ENCODE results near the gene COG5.

DNA sequence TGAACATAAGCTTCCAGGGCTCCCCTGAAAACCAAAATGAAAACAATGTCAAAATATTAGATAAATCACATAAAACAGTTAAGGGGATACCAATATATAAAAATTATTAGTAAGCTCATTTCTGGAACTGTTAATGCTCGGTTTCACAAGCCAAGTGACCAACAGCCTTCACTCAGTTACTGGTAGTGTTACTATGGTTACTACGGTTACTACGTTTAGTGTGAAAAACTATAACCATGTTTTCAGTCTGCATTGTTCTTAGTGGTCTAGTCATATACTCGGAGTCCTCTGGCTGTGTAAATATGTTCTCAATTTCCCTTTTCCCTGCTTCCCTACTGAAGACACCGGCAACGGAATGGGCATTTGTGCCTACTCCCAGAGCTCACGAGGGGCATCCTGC, 360.1 kb downstream of the COG5 start:
- TF ChIP-seq, protein P1, sequence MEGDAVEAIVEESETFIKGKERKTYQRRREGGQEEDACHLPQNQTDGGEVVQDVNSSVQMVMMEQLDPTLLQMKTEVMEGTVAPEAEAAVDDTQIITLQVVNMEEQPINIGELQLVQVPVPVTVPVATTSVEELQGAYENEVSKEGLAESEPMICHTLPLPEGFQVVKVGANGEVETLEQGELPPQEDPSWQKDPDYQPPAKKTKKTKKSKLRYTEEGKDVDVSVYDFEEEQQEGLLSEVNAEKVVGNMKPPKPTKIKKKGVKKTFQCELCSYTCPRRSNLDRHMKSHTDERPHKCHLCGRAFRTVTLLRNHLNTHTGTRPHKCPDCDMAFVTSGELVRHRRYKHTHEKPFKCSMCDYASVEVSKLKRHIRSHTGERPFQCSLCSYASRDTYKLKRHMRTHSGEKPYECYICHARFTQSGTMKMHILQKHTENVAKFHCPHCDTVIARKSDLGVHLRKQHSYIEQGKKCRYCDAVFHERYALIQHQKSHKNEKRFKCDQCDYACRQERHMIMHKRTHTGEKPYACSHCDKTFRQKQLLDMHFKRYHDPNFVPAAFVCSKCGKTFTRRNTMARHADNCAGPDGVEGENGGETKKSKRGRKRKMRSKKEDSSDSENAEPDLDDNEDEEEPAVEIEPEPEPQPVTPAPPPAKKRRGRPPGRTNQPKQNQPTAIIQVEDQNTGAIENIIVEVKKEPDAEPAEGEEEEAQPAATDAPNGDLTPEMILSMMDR (IDR thresholded peaks at IDR 0.05): no peak
- TF ChIP-seq POLR2AphosphoS5 (IDR thresholded peaks at IDR 0.05; ENCODE audit: low read depth, low read length) (no peak), SIN3A (IDR thresholded peaks at IDR 0.05; ENCODE audit: borderline replicate concordance, insufficient read depth, low read depth, low read length) (no peak), TCF7L2 (IDR thresholded peaks at IDR 0.05; ENCODE audit: low read depth, low read length) (no peak)
- TF ChIP-seq, protein P2, sequence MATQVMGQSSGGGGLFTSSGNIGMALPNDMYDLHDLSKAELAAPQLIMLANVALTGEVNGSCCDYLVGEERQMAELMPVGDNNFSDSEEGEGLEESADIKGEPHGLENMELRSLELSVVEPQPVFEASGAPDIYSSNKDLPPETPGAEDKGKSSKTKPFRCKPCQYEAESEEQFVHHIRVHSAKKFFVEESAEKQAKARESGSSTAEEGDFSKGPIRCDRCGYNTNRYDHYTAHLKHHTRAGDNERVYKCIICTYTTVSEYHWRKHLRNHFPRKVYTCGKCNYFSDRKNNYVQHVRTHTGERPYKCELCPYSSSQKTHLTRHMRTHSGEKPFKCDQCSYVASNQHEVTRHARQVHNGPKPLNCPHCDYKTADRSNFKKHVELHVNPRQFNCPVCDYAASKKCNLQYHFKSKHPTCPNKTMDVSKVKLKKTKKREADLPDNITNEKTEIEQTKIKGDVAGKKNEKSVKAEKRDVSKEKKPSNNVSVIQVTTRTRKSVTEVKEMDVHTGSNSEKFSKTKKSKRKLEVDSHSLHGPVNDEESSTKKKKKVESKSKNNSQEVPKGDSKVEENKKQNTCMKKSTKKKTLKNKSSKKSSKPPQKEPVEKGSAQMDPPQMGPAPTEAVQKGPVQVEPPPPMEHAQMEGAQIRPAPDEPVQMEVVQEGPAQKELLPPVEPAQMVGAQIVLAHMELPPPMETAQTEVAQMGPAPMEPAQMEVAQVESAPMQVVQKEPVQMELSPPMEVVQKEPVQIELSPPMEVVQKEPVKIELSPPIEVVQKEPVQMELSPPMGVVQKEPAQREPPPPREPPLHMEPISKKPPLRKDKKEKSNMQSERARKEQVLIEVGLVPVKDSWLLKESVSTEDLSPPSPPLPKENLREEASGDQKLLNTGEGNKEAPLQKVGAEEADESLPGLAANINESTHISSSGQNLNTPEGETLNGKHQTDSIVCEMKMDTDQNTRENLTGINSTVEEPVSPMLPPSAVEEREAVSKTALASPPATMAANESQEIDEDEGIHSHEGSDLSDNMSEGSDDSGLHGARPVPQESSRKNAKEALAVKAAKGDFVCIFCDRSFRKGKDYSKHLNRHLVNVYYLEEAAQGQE (IDR thresholded peaks at IDR 0.05; ENCODE audit: insufficient read depth in 1 of 2, low read depth in 2 of 2, low read length in 1 of 2): no peak
